Fibroblast of villous mesenchyme (primary cell): ENCODE measurements around the gene RNF113B. TPM values are rescaled to one million over a fixed set of nuclear protein-coding genes. Genes with fewer than 3 reads are reported as not detected.

Experiments used
- DNase-seq: peaks from one replicate; pipeline ENCODE4 v3.0.0-alpha.2; 2010; ENCODE audit warnings: low read depth
- H3K4me3 ChIP-seq: 2 replicates; pipeline ENCODE4 v1.5.1; 2011; ENCODE audit warnings: low read depth, mild to moderate bottlenecking, low read length
- CTCF ChIP-seq: IDR thresholded peaks from 2 replicates; pipeline ENCODE4 v1.5.1; 2012; ENCODE audit warnings: low read depth, mild to moderate bottlenecking, low read length; ENCODE audit not compliant: insufficient read depth
- total RNA-seq: library from RNA; depleted of rRNA; stranded (reverse); fragments of >200 nt; gene quantifications from 2 replicates; pipeline ENCODE4 v1.2.3, GENCODE V29; 2012

The RNF113B gene
- total RNA-seq, 1 donor, result not detected

- peak overlapping the region; percentile 17 for H3K4me3 ChIP-seq
- DNase-seq, result peak; percentile 71
- TF ChIP-seq CTCF, result no peak
Measured at GRCh38 chr13:98172590-98173422, 4.3 kb downstream of the RNF113B start.

GRCh38 chr13:98171900-98172589, 5.0 kb downstream of the RNF113B start:
- no peak for TF ChIP-seq CTCF
- DNase-seq, result peak; percentile 51
- peak overlapping the region; percentile 17 for H3K4me3 ChIP-seq

GRCh38 chr13:98169331-98169730, 7.7 kb downstream of the RNF113B start:
- no peak overlapping the region for H3K4me3 ChIP-seq

GRCh38 chr13:98162935-98163334, 14.1 kb downstream of the RNF113B start:
- H3K4me3 ChIP-seq, result no peak overlapping the region
- TF ChIP-seq CTCF, result no peak
- no peak for DNase-seq

More at GRCh38 chr13:98169331-98169730, 7.7 kb downstream of the RNF113B start:
- DNase-seq, result no peak
- TF ChIP-seq CTCF, result no peak

GRCh38 chr13:98158172-98158899, 18.7 kb downstream of the RNF113B start:
- H3K4me3 ChIP-seq, result no peak overlapping the region
- DNase-seq, result peak; percentile 33
- TF ChIP-seq CTCF, result no peak

- DNase-seq, result no peak
- no peak for TF ChIP-seq CTCF
- H3K4me3 ChIP-seq, result no peak overlapping the region
Measured at GRCh38 chr13:98157609-98158008, 19.5 kb downstream of the RNF113B start.
